HG02678 (cell line): ENCODE data around the gene SLC4A2.
A peak's percentile ranks its signal among the peaks of the same experiment; 100 is the strongest.
"Not testable (repeated sequence)": the region's sequence is repeated elsewhere in the genome, so short reads cannot be mapped to it uniquely, and the experiment has no call there.

Experiments
- ATAC-seq: cut with Tn5 transposase; IDR thresholded peaks from one replicate; pipeline ENCODE4 v1.9.1; 2021; ENCODE audit warnings: mild to moderate bottlenecking, moderate library complexity; ENCODE audit not compliant: unreplicated experiment

SLC4A2 gene

GRCh38 chr7:151059367-151060112, at the start of gene SLC4A2:
Gene SLC4A2, plus strand, starts transcription at chr7:151059589. Its CDS starts 2,399 bp downstream, at chr7:151061988.
- peak; percentile 34 for ATAC-seq

- no peak for ATAC-seq
Measured at GRCh38 chr7:151010037-151010306, 49.4 kb upstream of the SLC4A2 start.

GRCh38 chr7:151010307-151011096, 48.9 kb upstream of the SLC4A2 start:
- ATAC-seq, result no peak

GRCh38 chr7:151011097-151011409, 48.3 kb upstream of the SLC4A2 start:
- no peak for ATAC-seq

GRCh38 chr7:151011616-151012015, 47.8 kb upstream of the SLC4A2 start:
- ATAC-seq, result not testable (repeated sequence)

GRCh38 chr7:151012031-151012692, 47.2 kb upstream of the SLC4A2 start:
- no peak for ATAC-seq

- ATAC-seq, result no peak
Measured at GRCh38 chr7:151012911-151013347, 46.5 kb upstream of the SLC4A2 start.

- no peak for ATAC-seq
Measured at GRCh38 chr7:151013356-151013732, 46.0 kb upstream of the SLC4A2 start.

- ATAC-seq, result peak; percentile 47
Measured at GRCh38 chr7:151013733-151014497, 45.5 kb upstream of the SLC4A2 start.

- no peak for ATAC-seq
Measured at GRCh38 chr7:151014950-151015349, 44.4 kb upstream of the SLC4A2 start.

GRCh38 chr7:151015967-151016366, 43.4 kb upstream of the SLC4A2 start:
- no peak for ATAC-seq

GRCh38 chr7:151016505-151016904, 42.9 kb upstream of the SLC4A2 start:
- ATAC-seq, result no peak

- ATAC-seq, result no peak
Measured at GRCh38 chr7:151016942-151017341, 42.4 kb upstream of the SLC4A2 start.

GRCh38 chr7:151017370-151017952, 41.9 kb upstream of the SLC4A2 start:
- no peak for ATAC-seq

- peak; percentile 73 for ATAC-seq
Measured at GRCh38 chr7:151017953-151018420, 41.4 kb upstream of the SLC4A2 start.

- no peak for ATAC-seq
Measured at GRCh38 chr7:151018421-151019129, 40.8 kb upstream of the SLC4A2 start.

- no peak for ATAC-seq
Measured at GRCh38 chr7:151019130-151019447, 40.3 kb upstream of the SLC4A2 start.

GRCh38 chr7:151020231-151020630, 39.2 kb upstream of the SLC4A2 start:
- ATAC-seq, result no peak

GRCh38 chr7:151023232-151023631, 36.2 kb upstream of the SLC4A2 start:
- ATAC-seq, result no peak

- ATAC-seq, result no peak
Measured at GRCh38 chr7:151024435-151025056, 34.8 kb upstream of the SLC4A2 start, which contains the start of gene ATG9B. Gene ATG9B, minus strand, starts transcription at chr7:151024494. Its CDS starts 71 bp downstream, at chr7:151024423.
